Fibroblast of pulmonary artery (primary cell): ENCODE results near the gene KRT6B.

ENCODE experiments used
- DNase-seq: peaks from one replicate; pipeline ENCODE4 v3.0.0-alpha.2; 2010; ENCODE audit warnings: low read depth
- H3K4me3 ChIP-seq: replicated peaks from 2 replicates; pipeline ENCODE4 v1.5.1; 2011; ENCODE audit warnings: low read depth, mild to moderate bottlenecking, control low read depth, low read length, moderate library complexity
- CTCF ChIP-seq: IDR thresholded peaks from 2 replicates; pipeline ENCODE4 v1.5.1; 2011; ENCODE audit warnings: mild to moderate bottlenecking, control low read depth, low read length, inconsistent platforms; ENCODE audit errors: missing control alignments

KRT6B gene

GRCh38 chr12:52440821-52441319 lies 11.1 kb downstream of the KRT6B start:
- DNase-seq = peak; percentile 85
- no peak for TF ChIP-seq CTCF
- no peak overlapping the region for H3K4me3 ChIP-seq

- H3K4me3 ChIP-seq = no peak overlapping the region
- no peak for TF ChIP-seq CTCF
- DNase-seq = no peak
These were observed 12.1 kb downstream of the KRT6B start for GRCh38 chr12:52439845-52440244.

- no peak for TF ChIP-seq CTCF
- no peak overlapping the region for H3K4me3 ChIP-seq
These were observed 12.5 kb downstream of the KRT6B start for GRCh38 chr12:52439420-52439819.

GRCh38 chr12:52438305-52439301 lies 13.3 kb downstream of the KRT6B start:
- no peak for DNase-seq
- no peak overlapping the region for H3K4me3 ChIP-seq
- no peak for TF ChIP-seq CTCF

More at GRCh38 chr12:52439420-52439819, 12.5 kb downstream of the KRT6B start:
- DNase-seq = no peak

- DNase-seq = no peak
- no peak for TF ChIP-seq CTCF
- no peak overlapping the region for H3K4me3 ChIP-seq
These were observed 14.4 kb downstream of the KRT6B start for GRCh38 chr12:52437508-52437907.

- H3K4me3 ChIP-seq = no peak overlapping the region
- no peak for DNase-seq
- no peak for TF ChIP-seq CTCF
These were observed 15.0 kb downstream of the KRT6B start for GRCh38 chr12:52436828-52437474.
